ENCODE data around the gene PCDH19.
"Not testable (repeated sequence)": the region's sequence is repeated elsewhere in the genome, so short reads cannot be mapped to it uniquely, and the experiment has no call there.

Gene PCDH19, protein sequence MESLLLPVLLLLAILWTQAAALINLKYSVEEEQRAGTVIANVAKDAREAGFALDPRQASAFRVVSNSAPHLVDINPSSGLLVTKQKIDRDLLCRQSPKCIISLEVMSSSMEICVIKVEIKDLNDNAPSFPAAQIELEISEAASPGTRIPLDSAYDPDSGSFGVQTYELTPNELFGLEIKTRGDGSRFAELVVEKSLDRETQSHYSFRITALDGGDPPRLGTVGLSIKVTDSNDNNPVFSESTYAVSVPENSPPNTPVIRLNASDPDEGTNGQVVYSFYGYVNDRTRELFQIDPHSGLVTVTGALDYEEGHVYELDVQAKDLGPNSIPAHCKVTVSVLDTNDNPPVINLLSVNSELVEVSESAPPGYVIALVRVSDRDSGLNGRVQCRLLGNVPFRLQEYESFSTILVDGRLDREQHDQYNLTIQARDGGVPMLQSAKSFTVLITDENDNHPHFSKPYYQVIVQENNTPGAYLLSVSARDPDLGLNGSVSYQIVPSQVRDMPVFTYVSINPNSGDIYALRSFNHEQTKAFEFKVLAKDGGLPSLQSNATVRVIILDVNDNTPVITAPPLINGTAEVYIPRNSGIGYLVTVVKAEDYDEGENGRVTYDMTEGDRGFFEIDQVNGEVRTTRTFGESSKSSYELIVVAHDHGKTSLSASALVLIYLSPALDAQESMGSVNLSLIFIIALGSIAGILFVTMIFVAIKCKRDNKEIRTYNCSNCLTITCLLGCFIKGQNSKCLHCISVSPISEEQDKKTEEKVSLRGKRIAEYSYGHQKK (N-terminal part only)

GRCh38 chrX:100409610-100410590, at the start of gene PCDH19:
PCDH19 (minus strand) TSS chrX:100410273; CDS start chrX:100408597, 1,676 bp downstream.
- Histone ChIP-seq H3K36me3 (ENCODE audit: control insufficient read depth in 1 of 2, insufficient read depth in 2 of 2, low read length in 2 of 2) (no peaks in the 10 kb centered on the region), H3K27ac (ENCODE audit: low read depth, low read length) (no peak within 1 kb of the TSS), H3K27me3 (ENCODE audit: control insufficient read depth in 1 of 2, insufficient read depth in 2 of 2, low read length in 2 of 2) (peaks cover 16 to 21% of the 10 kb centered on the region in 2 donors), H3K9me3 (ENCODE audit: control insufficient read depth in 1 of 2, low read length in 2 of 2) (no peaks in the 10 kb centered on the region), H3K4me1 (ENCODE audit: control insufficient read depth in 1 of 2, insufficient read depth in 2 of 2, low read length in 2 of 2) (no peaks in the 10 kb centered on the region), H3K4me3 (ENCODE audit: low read depth in 1 of 2, low read length in 2 of 2) (peak within 1 kb of the TSS; percentile 36 to 50), H3K9ac (ENCODE audit: low read depth in 1 of 2, low read length in 2 of 2) (no peak within 1 kb of the TSS)

GRCh38 chrX:100449696-100450608, 39.9 kb upstream of the PCDH19 start:
- H3K36me3 ChIP-seq (ENCODE audit: control insufficient read depth in 1 of 2, insufficient read depth in 2 of 2, low read length in 2 of 2), result no peaks in the 10 kb centered on the region
- no peak overlapping the region for H3K4me3 ChIP-seq (ENCODE audit: low read depth in 1 of 2, low read length in 2 of 2)
- no peaks in the 10 kb centered on the region for H3K27me3 ChIP-seq (ENCODE audit: control insufficient read depth in 1 of 2, insufficient read depth in 2 of 2, low read length in 2 of 2)
- H3K27ac ChIP-seq (ENCODE audit: low read depth, low read length), result no peak overlapping the region
- H3K9me3 ChIP-seq (ENCODE audit: control insufficient read depth in 1 of 2, low read length in 2 of 2), result no peaks in the 10 kb centered on the region
- H3K4me1 ChIP-seq (ENCODE audit: control insufficient read depth in 1 of 2, insufficient read depth in 2 of 2, low read length in 2 of 2), result no peaks in the 10 kb centered on the region
- H3K9ac ChIP-seq (ENCODE audit: low read depth in 1 of 2, low read length in 2 of 2), result no peak overlapping the region

GRCh38 chrX:100447655-100448397, 37.8 kb upstream of the PCDH19 start:
- no peaks in the 10 kb centered on the region for H3K27me3 ChIP-seq (ENCODE audit: control insufficient read depth in 1 of 2, insufficient read depth in 2 of 2, low read length in 2 of 2)
- H3K27ac ChIP-seq (ENCODE audit: low read depth, low read length), result no peak overlapping the region
- no peaks in the 10 kb centered on the region for H3K36me3 ChIP-seq (ENCODE audit: control insufficient read depth in 1 of 2, insufficient read depth in 2 of 2, low read length in 2 of 2)
- H3K9ac ChIP-seq (ENCODE audit: low read depth in 1 of 2, low read length in 2 of 2), result no peak overlapping the region
- H3K4me3 ChIP-seq (ENCODE audit: low read depth in 1 of 2, low read length in 2 of 2), result no peak overlapping the region
- no peaks in the 10 kb centered on the region for H3K4me1 ChIP-seq (ENCODE audit: control insufficient read depth in 1 of 2, insufficient read depth in 2 of 2, low read length in 2 of 2)
- H3K9me3 ChIP-seq (ENCODE audit: control insufficient read depth in 1 of 2, low read length in 2 of 2), result no peaks in the 10 kb centered on the region

GRCh38 chrX:100445593-100445992, 35.5 kb upstream of the PCDH19 start:
- Histone ChIP-seq H3K27ac (ENCODE audit: low read depth, low read length) (no peak overlapping the region), H3K9ac (ENCODE audit: low read depth in 1 of 2, low read length in 2 of 2) (no peak overlapping the region), H3K4me3 (ENCODE audit: low read depth in 1 of 2, low read length in 2 of 2) (no peak overlapping the region), H3K4me1 (ENCODE audit: control insufficient read depth in 1 of 2, insufficient read depth in 2 of 2, low read length in 2 of 2) (no peaks in the 10 kb centered on the region), H3K27me3 (ENCODE audit: control insufficient read depth in 1 of 2, insufficient read depth in 2 of 2, low read length in 2 of 2) (no peaks in the 10 kb centered on the region), H3K36me3 (ENCODE audit: control insufficient read depth in 1 of 2, insufficient read depth in 2 of 2, low read length in 2 of 2) (no peaks in the 10 kb centered on the region), H3K9me3 (ENCODE audit: control insufficient read depth in 1 of 2, low read length in 2 of 2) (no peaks in the 10 kb centered on the region)

DNA sequence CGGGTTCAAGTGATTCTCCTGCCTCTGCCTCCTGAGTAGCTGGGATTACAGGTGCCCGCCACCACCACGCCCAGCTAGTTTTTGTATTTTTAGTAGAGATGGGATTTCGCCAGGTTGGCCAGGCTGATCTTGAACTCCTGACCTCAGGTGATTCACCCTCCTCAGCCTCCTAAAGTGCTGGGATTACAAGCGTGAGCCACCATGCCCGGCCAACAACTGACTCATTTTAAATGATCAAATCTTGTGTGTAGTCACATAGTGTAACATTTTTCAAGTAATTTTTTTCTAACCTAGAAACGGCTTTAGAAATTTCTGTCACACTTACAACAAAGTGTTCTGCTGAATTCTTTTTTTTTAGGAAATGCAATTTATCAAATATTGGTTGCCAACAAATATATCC, 31.2 kb upstream of the PCDH19 start:
- not testable (repeated sequence) for H3K36me3 ChIP-seq (ENCODE audit: control insufficient read depth in 1 of 2, insufficient read depth in 2 of 2, low read length in 2 of 2); H3K27ac ChIP-seq (ENCODE audit: low read depth, low read length); H3K9me3 ChIP-seq (ENCODE audit: control insufficient read depth in 1 of 2, low read length in 2 of 2); H3K4me3 ChIP-seq (ENCODE audit: low read depth in 1 of 2, low read length in 2 of 2); H3K27me3 ChIP-seq (ENCODE audit: control insufficient read depth in 1 of 2, insufficient read depth in 2 of 2, low read length in 2 of 2); H3K9ac ChIP-seq (ENCODE audit: low read depth in 1 of 2, low read length in 2 of 2); H3K4me1 ChIP-seq (ENCODE audit: control insufficient read depth in 1 of 2, insufficient read depth in 2 of 2, low read length in 2 of 2)

- Histone ChIP-seq H3K27ac (ENCODE audit: low read depth, low read length) (no peak overlapping the region), H3K4me3 (ENCODE audit: low read depth in 1 of 2, low read length in 2 of 2) (no peak overlapping the region), H3K27me3 (ENCODE audit: control insufficient read depth in 1 of 2, insufficient read depth in 2 of 2, low read length in 2 of 2) (no peaks in the 10 kb centered on the region), H3K36me3 (ENCODE audit: control insufficient read depth in 1 of 2, insufficient read depth in 2 of 2, low read length in 2 of 2) (no peaks in the 10 kb centered on the region), H3K9me3 (ENCODE audit: control insufficient read depth in 1 of 2, low read length in 2 of 2) (no peaks in the 10 kb centered on the region), H3K4me1 (ENCODE audit: control insufficient read depth in 1 of 2, insufficient read depth in 2 of 2, low read length in 2 of 2) (no peaks in the 10 kb centered on the region), H3K9ac (ENCODE audit: low read depth in 1 of 2, low read length in 2 of 2) (no peak overlapping the region)
Observed at GRCh38 chrX:100440006-100440405, 29.9 kb upstream of the PCDH19 start.

DNA sequence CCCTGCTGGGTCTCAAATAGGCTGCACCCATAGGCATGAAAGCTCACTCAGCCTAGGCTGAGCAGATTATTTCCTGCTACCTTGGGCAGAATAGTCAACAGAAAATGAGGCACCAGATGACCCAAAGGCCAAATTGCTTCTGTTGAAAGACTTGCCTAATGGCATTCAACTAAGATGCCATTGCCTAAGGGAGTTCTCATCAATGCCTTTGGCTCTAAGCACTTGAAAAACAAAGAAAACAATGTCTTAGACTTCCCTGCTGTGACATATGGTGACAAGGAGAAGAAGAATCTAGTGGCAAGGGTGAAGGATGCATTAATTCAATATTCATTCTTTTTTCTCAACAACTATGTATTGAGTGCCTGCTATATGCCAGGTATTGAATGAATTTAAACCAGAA, 25.7 kb upstream of the PCDH19 start:
- Histone ChIP-seq H3K27ac (ENCODE audit: low read depth, low read length) (no peak overlapping the region), H3K36me3 (ENCODE audit: control insufficient read depth in 1 of 2, insufficient read depth in 2 of 2, low read length in 2 of 2) (no peaks in the 10 kb centered on the region), H3K4me1 (ENCODE audit: control insufficient read depth in 1 of 2, insufficient read depth in 2 of 2, low read length in 2 of 2) (no peaks in the 10 kb centered on the region)

DNA sequence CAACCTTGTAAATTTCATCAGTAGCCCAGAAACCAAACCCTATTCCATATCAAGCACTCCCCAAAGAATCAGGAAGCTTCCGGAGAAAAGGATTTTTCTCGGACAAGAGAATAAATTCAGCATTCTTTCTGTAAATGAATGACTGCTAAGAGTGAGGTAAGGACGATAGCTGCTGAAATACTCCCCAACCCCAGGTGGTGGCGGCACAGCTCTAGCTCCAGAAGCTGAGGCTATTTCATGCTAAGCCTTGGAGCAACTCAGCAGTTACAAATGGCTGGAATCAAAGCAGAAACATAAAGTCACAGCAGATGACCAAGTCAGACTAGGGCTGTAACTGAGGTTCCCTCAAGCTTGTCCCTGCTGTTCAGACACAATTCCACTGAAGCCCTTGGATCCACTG, 13.9 kb upstream of the PCDH19 start:
- Histone ChIP-seq H3K9ac (ENCODE audit: low read depth in 1 of 2, low read length in 2 of 2) (no peak overlapping the region), H3K4me1 (ENCODE audit: control insufficient read depth in 1 of 2, insufficient read depth in 2 of 2, low read length in 2 of 2) (no peaks in the 10 kb centered on the region), H3K36me3 (ENCODE audit: control insufficient read depth in 1 of 2, insufficient read depth in 2 of 2, low read length in 2 of 2) (no peaks in the 10 kb centered on the region), H3K27ac (ENCODE audit: low read depth, low read length) (no peak overlapping the region), H3K4me3 (ENCODE audit: low read depth in 1 of 2, low read length in 2 of 2) (no peak overlapping the region), H3K27me3 (ENCODE audit: control insufficient read depth in 1 of 2, insufficient read depth in 2 of 2, low read length in 2 of 2) (no peaks in the 10 kb centered on the region), H3K9me3 (ENCODE audit: control insufficient read depth in 1 of 2, low read length in 2 of 2) (no peaks in the 10 kb centered on the region)

More for the DNA sequence above, 25.7 kb upstream of the PCDH19 start:
- Histone ChIP-seq H3K9me3 (ENCODE audit: control insufficient read depth in 1 of 2, low read length in 2 of 2) (no peaks in the 10 kb centered on the region), H3K27me3 (ENCODE audit: control insufficient read depth in 1 of 2, insufficient read depth in 2 of 2, low read length in 2 of 2) (no peaks in the 10 kb centered on the region), H3K4me3 (ENCODE audit: low read depth in 1 of 2, low read length in 2 of 2) (no peak overlapping the region), H3K9ac (ENCODE audit: low read depth in 1 of 2, low read length in 2 of 2) (no peak overlapping the region)

- no peak overlapping the region for H3K9ac ChIP-seq (ENCODE audit: low read depth in 1 of 2, low read length in 2 of 2)
- H3K4me3 ChIP-seq (ENCODE audit: low read depth in 1 of 2, low read length in 2 of 2), result no peak overlapping the region
- no peaks in the 10 kb centered on the region for H3K36me3 ChIP-seq (ENCODE audit: control insufficient read depth in 1 of 2, insufficient read depth in 2 of 2, low read length in 2 of 2)
- H3K9me3 ChIP-seq (ENCODE audit: control insufficient read depth in 1 of 2, low read length in 2 of 2), result no peaks in the 10 kb centered on the region
- H3K4me1 ChIP-seq (ENCODE audit: control insufficient read depth in 1 of 2, insufficient read depth in 2 of 2, low read length in 2 of 2), result no peaks in the 10 kb centered on the region
- no peaks in the 10 kb centered on the region for H3K27me3 ChIP-seq (ENCODE audit: control insufficient read depth in 1 of 2, insufficient read depth in 2 of 2, low read length in 2 of 2)
- H3K27ac ChIP-seq (ENCODE audit: low read depth, low read length), result no peak overlapping the region
Observed at GRCh38 chrX:100418556-100418955, 8.5 kb upstream of the PCDH19 start.

Measured in duodenal mucosa (tissue), 2 donors.